ENCODE measurements around the gene HSPB9.
"Not testable (repeated sequence)": the region's sequence is repeated elsewhere in the genome, so short reads cannot be mapped to it uniquely, and the experiment has no call there.

The HSPB9 gene

GRCh38 chr17:42120161-42120769, 2.3 kb upstream of the HSPB9 start:
- DNase-seq: no peak

- peak; percentile 28 to 75 (median 52) for DNase-seq
Observed at GRCh38 chr17:42120770-42121769, 1.5 kb upstream of the HSPB9 start, which contains the start of gene KAT2A. Gene KAT2A (minus strand): TSS chr17:42121367. CDS start chr17:42121304, 63 bp downstream.

GRCh38 chr17:42124256-42124655, 1.7 kb downstream of the HSPB9 start:
- DNase-seq: no peak

GRCh38 chr17:42125565-42125964, 3.0 kb downstream of the HSPB9 start:
- DNase-seq: no peak

GRCh38 chr17:42126836-42127235, 4.2 kb downstream of the HSPB9 start:
- no peak for DNase-seq

- DNase-seq: no peak
Observed at GRCh38 chr17:42127414-42127813, 4.8 kb downstream of the HSPB9 start.

GRCh38 chr17:42129109-42129837, 6.7 kb downstream of the HSPB9 start:
- no peak for DNase-seq

- no peak for DNase-seq
Observed at GRCh38 chr17:42130310-42130936, 7.8 kb downstream of the HSPB9 start.

GRCh38 chr17:42131232-42131631, 8.6 kb downstream of the HSPB9 start:
- no peak for DNase-seq

- DNase-seq: no peak
Observed at GRCh38 chr17:42131981-42132432, 9.4 kb downstream of the HSPB9 start.

- no peak for DNase-seq
Observed at GRCh38 chr17:42132941-42133340, 10.3 kb downstream of the HSPB9 start.

GRCh38 chr17:42133461-42134041, 10.9 kb downstream of the HSPB9 start:
- peak in 2 of 4 experiments; percentile 13 to 34 for DNase-seq

- DNase-seq: no peak
Observed at GRCh38 chr17:42135151-42135550, 12.5 kb downstream of the HSPB9 start.

- no peak for DNase-seq
Observed at GRCh38 chr17:42135664-42136653, 13.4 kb downstream of the HSPB9 start.

GRCh38 chr17:42136654-42137051, 14.0 kb downstream of the HSPB9 start:
- DNase-seq: no peak

GRCh38 chr17:42138749-42139492, 16.3 kb downstream of the HSPB9 start:
- DNase-seq: no peak

GRCh38 chr17:42140690-42141089, 18.1 kb downstream of the HSPB9 start:
- not testable (repeated sequence) for DNase-seq

GRCh38 chr17:42141382-42141781, 18.8 kb downstream of the HSPB9 start:
- no peak for DNase-seq

GRCh38 chr17:42142371-42142896, 19.8 kb downstream of the HSPB9 start:
- DNase-seq: no peak

GRCh38 chr17:42143138-42143537, 20.5 kb downstream of the HSPB9 start:
- DNase-seq: not testable (repeated sequence)
